K562 (cell line): Measurements from ENCODE around the gene SESN3. TPM values are rescaled to one million over a fixed set of nuclear protein-coding genes. Genes with fewer than 3 reads are reported as not detected.
A peak's percentile ranks its signal among the peaks of the same experiment; 100 is the strongest.

Experiments used
- ATAC-seq: fragments of 200-7000 bp; cut with Tn5 transposase; 3 replicates; pipeline ENCODE4 v1.9.1; 2020; ENCODE audit warnings: moderate library complexity
- BruUV-seq: library from RNA; stranded (reverse); fragments of 400-500 nt; replicated peaks from 2 replicates; lab custom pipeline; 2021; lab: Mats Ljungman, UMichigan
- CTCF ChIA-PET: fragments of 300-600 bp; formaldehyde crosslinking; extraction: SDS; loops from one replicate; lab custom pipeline; 2021; ENCODE audit warnings: low intra/inter-chr PET ratio; lab: Yijun Ruan, JAX
- POLR2A ChIA-PET: fragments of 300-600, 350-650 bp; sonication (Branson Sonifier 250); formaldehyde crosslinking; extraction: SDS; loops from one replicate; lab custom pipeline; 2021; ENCODE audit warnings: antibody characterized with exemption, inconsistent platforms; lab: Yijun Ruan, JAX
- DNase-seq, 4 experiments: peaks; one replicate each; pipeline versions ENCODE4 v3.0.0 to v3.0.0-alpha.2; 2011 to 2018; ENCODE audit warnings: low spot score in 3 of 4, mixed read lengths in 3 of 4; ENCODE audit errors: extremely low read depth in 1 of 4
- FAIRE-seq: peaks from 2 replicates; lab custom pipeline; 2011; peaks lifted over from hg19 to GRCh38; lab: Jason Lieb, UNC
- H2AFZ ChIP-seq: 2 replicates; pipeline ENCODE4 v1.6.0; 2011; ENCODE audit warnings: low read depth, low read length, control low read depth, inconsistent platforms
- H3K27ac ChIP-seq: fragments of 200-600 bp; 3 replicates; pipeline ENCODE4 v1.8.0; 2011; ENCODE audit warnings: low read depth, mild to moderate bottlenecking, control low read depth, inconsistent platforms, low read length, moderate library complexity, mixed read lengths; ENCODE audit errors: extremely low read depth
- H3K27me3 ChIP-seq, 2 experiments: fragments of 300-600 bp in 1 of 2; 2 replicates in 1 of 2; 3 replicates in 1 of 2; pipeline versions ENCODE4 v1.6.0 to v1.8.0; 2011; ENCODE audit warnings: inconsistent platforms in 2 of 2, low read length in 2 of 2, mild to moderate bottlenecking in 1 of 2, mixed read lengths in 1 of 2, moderate library complexity in 1 of 2; ENCODE audit not compliant: control insufficient read depth in 2 of 2, insufficient read depth in 2 of 2
- H3K36me3 ChIP-seq: fragments of 300-600 bp; 3 replicates; pipeline ENCODE4 v1.8.0; 2011; ENCODE audit warnings: mild to moderate bottlenecking, low read length, inconsistent platforms; ENCODE audit not compliant: control insufficient read depth, insufficient read depth
- H3K4me1 ChIP-seq, 2 experiments: fragments of 200-600 bp in 1 of 2; replicated peaks in 1 of 2; 2 replicates in 1 of 2; 3 replicates in 1 of 2; pipeline versions ENCODE4 v1.5.1 to v1.8.0; 2011; ENCODE audit warnings: inconsistent platforms in 2 of 2, low read length in 2 of 2, mild to moderate bottlenecking in 1 of 2, mixed read lengths in 1 of 2, moderate library complexity in 1 of 2; ENCODE audit not compliant: control insufficient read depth in 2 of 2, insufficient read depth in 2 of 2
- H3K4me2 ChIP-seq: 2 replicates; pipeline ENCODE4 v1.6.1; 2011; ENCODE audit warnings: low read length, control low read depth, inconsistent platforms, mixed read lengths; ENCODE audit not compliant: insufficient read depth
- H3K4me3 ChIP-seq: fragments of 200-600 bp; sonication (generic), shearing (Covaris generic); 2 replicates; pipeline ENCODE4 v1.5.1; 2016; ENCODE audit warnings: control low read depth, inconsistent platforms
- H3K79me2 ChIP-seq: fragments of 200-600 bp; 3 replicates; pipeline ENCODE4 v1.8.0; 2011; ENCODE audit warnings: low read length, inconsistent platforms; ENCODE audit not compliant: control insufficient read depth, insufficient read depth
- H3K9ac ChIP-seq, 2 experiments: 2 replicates each; pipeline versions ENCODE4 v1.6.0 to v1.6.1; 2011; ENCODE audit warnings: low read depth in 2 of 2, low read length in 2 of 2, control low read depth in 1 of 2, inconsistent platforms in 1 of 2, mild to moderate bottlenecking in 1 of 2, mixed read lengths in 1 of 2; ENCODE audit not compliant: insufficient read depth in 1 of 2
- H3K9me1 ChIP-seq: one replicate; pipeline ENCODE4 v1.6.0; 2011; ENCODE audit warnings: inconsistent platforms, mild to moderate bottlenecking, low read length, moderate library complexity; ENCODE audit not compliant: control insufficient read depth, insufficient read depth
- H3K9me3 ChIP-seq: replicated peaks from 2 replicates; pipeline ENCODE4 v1.5.1; 2011; ENCODE audit warnings: low read depth, low read length, inconsistent platforms; ENCODE audit not compliant: control insufficient read depth, insufficient read depth
- H4K20me1 ChIP-seq: replicated peaks from 2 replicates; pipeline ENCODE4 v1.6.1; 2011; ENCODE audit warnings: low read length, inconsistent platforms, mixed read lengths; ENCODE audit not compliant: control insufficient read depth, insufficient read depth
- C11orf30 ChIP-seq: fragments of 450-650 bp; IDR thresholded peaks from 2 replicates; pipeline ENCODE4 v1.6.1; 2016; ENCODE audit warnings: low read depth, mild to moderate bottlenecking
- HNRNPL ChIP-seq: fragments of 200-400 bp; formaldehyde crosslinking; IDR thresholded peaks from 2 replicates; pipeline ENCODE4 v1.6.1; 2017; ENCODE audit warnings: low read depth, mild to moderate bottlenecking, low read length
- RFX5 ChIP-seq: IDR thresholded peaks from 2 replicates; pipeline ENCODE4 v1.6.1; 2011; ENCODE audit warnings: low read depth, mild to moderate bottlenecking, improper control_type of control experiment, low read length
- ZBTB11 ChIP-seq, 3 experiments: fragments of 200-800 bp in 1 of 3; fragments of 250-450 bp in 1 of 3; fragments of 450-650 bp in 1 of 3; sonication (Bioruptor Pico) in 1 of 3; sonication (Bioruptor generic) in 1 of 3; formaldehyde crosslinking in 1 of 3; IDR thresholded peaks; 2 replicates each; pipeline versions ENCODE4 v1.6.1 to v1.8.0; 2016 to 2022; ENCODE audit warnings: mild to moderate bottlenecking in 2 of 3, missing genetic modification characterization in 2 of 3, missing compliant biosample characterization in 1 of 3, moderate library complexity in 1 of 3
- ZNF232 ChIP-seq: sonication (generic); formaldehyde crosslinking; IDR thresholded peaks from 2 replicates; pipeline ENCODE4 v1.8.0; 2022; ENCODE audit warnings: mild to moderate bottlenecking, missing genetic modification reagents
- ZNF316 ChIP-seq: fragments of 450-650 bp; IDR thresholded peaks from 2 replicates; pipeline ENCODE4 v1.6.1; 2016
- ZNF77 ChIP-seq: fragments of 250-450 bp; sonication (Bioruptor Pico); IDR thresholded peaks from 2 replicates; pipeline ENCODE4 v1.5.0; 2020
- WGBS: fragments of 100-300 bp; shearing (Covaris generic); methylation state at CpG from one replicate; pipeline ENCODE4 v1.1.6; 2016; ENCODE audit warnings: low coverage, mixed read lengths; ENCODE audit not compliant: insufficient coverage; ENCODE audit errors: missing lambda C conversion rate; 5-methylcytosine and 5-hydroxymethylcytosine counted together
- in situ Hi-C: fragments of 300-500 bp; cut with MboI; formaldehyde crosslinking; loops from 4 replicates; pipeline ENCODE4 v1.15.0; 2018; ENCODE audit warnings: inconsistent platforms, mixed read lengths
- intact Hi-C: fragments of 100-400 bp; cut with micrococcal nuclease; formaldehyde crosslinking; loops from 2 replicates; pipeline ENCODE4 v1.14.2; 2022
- polyA plus RNA-seq, 8 experiments: library from polyadenylated mRNA; depleted of rRNA in 4 of 8; stranded (reverse) in 5 of 8; unstranded in 3 of 8; fragments of >200 nt; fragmentation: Nextera tagmentation in 2 of 8; fragmentation: Illumina TruSeq in 1 of 8; extraction: Ambion mirVana in 2 of 8; extraction: Trizol in 1 of 8; gene quantifications; 2 replicates each; pipeline versions ENCODE4 v1.2.1 to v1.2.3, GENCODE V29; 2011 to 2014; ENCODE audit warnings: inconsistent platforms in 1 of 8, missing spikeins in 1 of 8
- total RNA-seq, 7 experiments: library from RNA; depleted of rRNA in 6 of 7; stranded (reverse); fragments of >200 nt in 6 of 7; fragmentation: Illumina TruSeq in 2 of 7; extraction: Trizol in 2 of 7; gene quantifications; 2 replicates each; pipeline versions ENCODE4 v1.2.1 to v1.2.3, GENCODE V29; 2011 to 2021; ENCODE audit warnings: low replicate concordance in 1 of 7

The SESN3 gene
- total and polyA plus RNA-seq, 9 of the 15 experiments (the other 6 are each of a cell fraction or from before 2014, with no cell fraction given), result 0.44 to 2.6 (median 1.5) TPM

- no peak overlapping the region for H3K4me2 ChIP-seq
- no peak overlapping the region for H3K27ac ChIP-seq
- ChIA-PET POLR2A (interaction anchor here (0.6 kb wide), 1 partner anchor 42 kb away, joined by 4 read pairs; no protein-coding TSS in a partner anchor), CTCF (no interaction called here)
- no peaks in the 10 kb centered on the region for H3K4me1 ChIP-seq
- H3K9me3 ChIP-seq, result no peaks in the 10 kb centered on the region
- no peaks in the 10 kb centered on the region for H3K79me2 ChIP-seq
- no peaks in the 10 kb centered on the region for H3K36me3 ChIP-seq
- H4K20me1 ChIP-seq, result no peaks in the 10 kb centered on the region
- H3K4me3 ChIP-seq, result no peak overlapping the region
- BruUV-seq, result no TSS peak
- FAIRE-seq, result no peak
- intact Hi-C loops (no loop called here), in situ Hi-C loops (no loop called here)
- no peak for ATAC-seq
- H3K9me1 ChIP-seq, result no peaks in the 10 kb centered on the region
- peaks cover 0 to 2% of the 10 kb centered on the region in 2 experiments; a peak in 1 of 5 replicates for H3K27me3 ChIP-seq
- no peak overlapping the region for H3K9ac ChIP-seq
- no peak overlapping the region for H2AFZ ChIP-seq
- 2% methylated on average over 6 of the region's 6 CpGs for WGBS
- no peak for DNase-seq
- TF ChIP-seq ZNF232 (CRISPR knock-in tag) (no peak), RFX5 (no peak), ZBTB11 (CRISPR knock-in tag; IDR thresholded peaks at IDR 0.05) (no peak), C11orf30 (peak; percentile 41; the same call in 1 of the 2 replicates), HNRNPL (no peak), ZNF77 (CRISPR knock-in tag) (no peak), ZNF316 (0 out of 2 replicates have a peak, but pooled peaks have one; percentile 24)
Measured at GRCh38 chr11:95279921-95280868, 49.2 kb upstream of the SESN3 start.
